Neural cell (in vitro differentiated cells): ENCODE results near the gene OTUB1. TPM values are rescaled to one million over a fixed set of nuclear protein-coding genes. Genes with fewer than 3 reads are reported as not detected.

Experiments
- H2AFZ ChIP-seq: fragments of 200-600, 300-800 bp; sonication (generic), shearing (Covaris generic); 2 replicates; pipeline ENCODE4 v1.6.0; 2014; ENCODE audit warnings: low read depth, mild to moderate bottlenecking, antibody characterized with exemption, low read length, moderate library complexity
- H3F3A ChIP-seq: fragments of 200-600 bp; shearing (Covaris generic); 2 replicates; pipeline ENCODE4 v1.6.1; 2016; ENCODE audit warnings: mild to moderate bottlenecking, moderate library complexity, mixed read lengths, antibody characterized with exemption, low read length; ENCODE audit not compliant: insufficient read depth, poor library complexity, severe bottlenecking
- H3K27ac ChIP-seq: fragments of 200-600, 300-800 bp; sonication (generic), shearing (Covaris generic); 2 replicates; pipeline ENCODE4 v1.5.1; 2014; ENCODE audit warnings: mild to moderate bottlenecking, low read length, moderate library complexity
- H3K27me3 ChIP-seq: fragments of 300-800, 200-600 bp; sonication (generic), shearing (Covaris generic); 2 replicates; pipeline ENCODE4 v1.6.0; 2014; ENCODE audit warnings: mild to moderate bottlenecking, low read depth, low read length, moderate library complexity; ENCODE audit not compliant: insufficient read depth
- H3K36me3 ChIP-seq: fragments of 300-800, 200-600 bp; sonication (generic), shearing (Covaris generic); 2 replicates; pipeline ENCODE4 v1.5.1; 2014; ENCODE audit warnings: mild to moderate bottlenecking, antibody characterized with exemption, low read length, moderate library complexity; ENCODE audit not compliant: insufficient read depth
- H3K4me2 ChIP-seq: fragments of 300-800, 200-600 bp; sonication (generic), shearing (Covaris generic); 2 replicates; pipeline ENCODE4 v1.6.0; 2014; ENCODE audit warnings: mild to moderate bottlenecking, low read length
- H3K4me3 ChIP-seq: fragments of 300-800, 200-600 bp; sonication (generic), shearing (Covaris generic); 2 replicates; pipeline ENCODE4 v1.5.1; 2014; ENCODE audit warnings: mild to moderate bottlenecking, low read length, moderate library complexity
- H3K79me2 ChIP-seq: fragments of 200-600 bp; shearing (Covaris generic); replicated peaks from 2 replicates; pipeline ENCODE4 v1.6.0; 2014; ENCODE audit warnings: mild to moderate bottlenecking, low read length, moderate library complexity; ENCODE audit not compliant: insufficient read depth
- H3K9ac ChIP-seq: fragments of 300-800, 200-600 bp; sonication (generic), shearing (Covaris generic); 2 replicates; pipeline ENCODE4 v1.6.1; 2016; ENCODE audit warnings: mild to moderate bottlenecking, low read length, mixed read lengths
- H3K9me2 ChIP-seq: fragments of 200-600 bp; shearing (Covaris generic); 2 replicates; pipeline ENCODE4 v1.6.1; 2016; ENCODE audit warnings: mild to moderate bottlenecking, low read length, mixed read lengths; ENCODE audit not compliant: insufficient read depth
- H3K9me3 ChIP-seq: fragments of 200-600, 300-800 bp; sonication (generic), shearing (Covaris generic); 2 replicates; pipeline ENCODE4 v1.6.1; 2016; ENCODE audit warnings: mild to moderate bottlenecking, mixed run types, low read length, moderate library complexity, mixed read lengths
- H4K20me1 ChIP-seq: fragments of 200-600 bp; shearing (Covaris generic); 2 replicates; pipeline ENCODE4 v1.6.1; 2016; ENCODE audit warnings: mild to moderate bottlenecking, mixed run types; ENCODE audit not compliant: insufficient read depth
- EP300 ChIP-seq: fragments of 450-650 bp; conservative IDR thresholded peaks from 2 replicates; pipeline ENCODE4 v1.6.1; 2014; ENCODE audit warnings: antibody characterized with exemption, mild to moderate bottlenecking, moderate library complexity; ENCODE audit not compliant: poor library complexity, severe bottlenecking
- EZH2 ChIP-seq: fragments of 200-600, 300-800 bp; shearing (Covaris generic), sonication (generic); IDR thresholded peaks from 2 replicates; pipeline ENCODE4 v1.6.1; 2014; ENCODE audit warnings: antibody characterized with exemption, low read length, borderline replicate concordance, mild to moderate bottlenecking; ENCODE audit not compliant: insufficient read depth, poor library complexity, severe bottlenecking
- MXI1 ChIP-seq: fragments of 450-650 bp; conservative IDR thresholded peaks from 2 replicates; pipeline ENCODE4 v1.6.1; 2014; ENCODE audit warnings: antibody characterized with exemption, mild to moderate bottlenecking; ENCODE audit not compliant: poor library complexity, severe bottlenecking
- POLR2AphosphoS5 ChIP-seq: IDR thresholded peaks from 2 replicates; pipeline ENCODE4 v1.6.1; 2012
- RAD21 ChIP-seq: fragments of 450-650 bp; conservative IDR thresholded peaks from 2 replicates; pipeline ENCODE4 v1.6.1; 2014; ENCODE audit warnings: antibody characterized with exemption, mild to moderate bottlenecking, moderate library complexity
- SMC3 ChIP-seq: fragments of 450-650 bp; conservative IDR thresholded peaks from 2 replicates; pipeline ENCODE4 v1.6.1; 2014; ENCODE audit warnings: antibody characterized with exemption, mild to moderate bottlenecking, moderate library complexity; ENCODE audit not compliant: poor library complexity
- TAF1 ChIP-seq: IDR thresholded peaks from 2 replicates; pipeline ENCODE4 v1.6.1; 2012; ENCODE audit warnings: low read depth
- polyA plus RNA-seq: library from polyadenylated mRNA; depleted of rRNA; stranded (reverse); fragments of >200 nt; gene quantifications from 2 replicates; pipeline ENCODE4 v1.2.3, GENCODE V29; 2014
- TF ChIP-seq, protein P1 (sequence below): fragments of 450-650 bp; IDR thresholded peaks from 2 replicates; pipeline ENCODE4 v1.5.1; 2014; ENCODE audit warnings: antibody characterized with exemption, mild to moderate bottlenecking, moderate library complexity; ENCODE audit not compliant: poor library complexity, severe bottlenecking
- TF ChIP-seq, protein P2 (sequence below): IDR thresholded peaks from 2 replicates; pipeline ENCODE4 v1.6.1; 2012; ENCODE audit warnings: borderline replicate concordance

Gene OTUB1
- polyA plus RNA-seq, 1 donor from 2014 or later = 103 TPM

GRCh38 chr11:64032050-64032449 lies 45.8 kb downstream of the OTUB1 start:
- Histone ChIP-seq H3K27me3 (no peaks in the 10 kb centered on the region), H3K36me3 (no peaks in the 10 kb centered on the region), H4K20me1 (no peaks in the 10 kb centered on the region), H3K79me2 (no peaks in the 10 kb centered on the region), H3K27ac (no peak overlapping the region), H3K4me3 (no peak overlapping the region), H3K9me3 (no peaks in the 10 kb centered on the region), H3K9ac (no peak overlapping the region), H3K4me2 (no peak overlapping the region), H3F3A (no peaks in the 10 kb centered on the region), H2AFZ (no peak overlapping the region), H3K9me2 (no peaks in the 10 kb centered on the region)
- TF ChIP-seq SMC3 (no peak), RAD21 (no peak), EZH2 (no peak), MXI1 (no peak), TAF1 (no peak)
- TF ChIP-seq, protein P1, sequence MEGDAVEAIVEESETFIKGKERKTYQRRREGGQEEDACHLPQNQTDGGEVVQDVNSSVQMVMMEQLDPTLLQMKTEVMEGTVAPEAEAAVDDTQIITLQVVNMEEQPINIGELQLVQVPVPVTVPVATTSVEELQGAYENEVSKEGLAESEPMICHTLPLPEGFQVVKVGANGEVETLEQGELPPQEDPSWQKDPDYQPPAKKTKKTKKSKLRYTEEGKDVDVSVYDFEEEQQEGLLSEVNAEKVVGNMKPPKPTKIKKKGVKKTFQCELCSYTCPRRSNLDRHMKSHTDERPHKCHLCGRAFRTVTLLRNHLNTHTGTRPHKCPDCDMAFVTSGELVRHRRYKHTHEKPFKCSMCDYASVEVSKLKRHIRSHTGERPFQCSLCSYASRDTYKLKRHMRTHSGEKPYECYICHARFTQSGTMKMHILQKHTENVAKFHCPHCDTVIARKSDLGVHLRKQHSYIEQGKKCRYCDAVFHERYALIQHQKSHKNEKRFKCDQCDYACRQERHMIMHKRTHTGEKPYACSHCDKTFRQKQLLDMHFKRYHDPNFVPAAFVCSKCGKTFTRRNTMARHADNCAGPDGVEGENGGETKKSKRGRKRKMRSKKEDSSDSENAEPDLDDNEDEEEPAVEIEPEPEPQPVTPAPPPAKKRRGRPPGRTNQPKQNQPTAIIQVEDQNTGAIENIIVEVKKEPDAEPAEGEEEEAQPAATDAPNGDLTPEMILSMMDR = no peak
- TF ChIP-seq, protein P2, sequence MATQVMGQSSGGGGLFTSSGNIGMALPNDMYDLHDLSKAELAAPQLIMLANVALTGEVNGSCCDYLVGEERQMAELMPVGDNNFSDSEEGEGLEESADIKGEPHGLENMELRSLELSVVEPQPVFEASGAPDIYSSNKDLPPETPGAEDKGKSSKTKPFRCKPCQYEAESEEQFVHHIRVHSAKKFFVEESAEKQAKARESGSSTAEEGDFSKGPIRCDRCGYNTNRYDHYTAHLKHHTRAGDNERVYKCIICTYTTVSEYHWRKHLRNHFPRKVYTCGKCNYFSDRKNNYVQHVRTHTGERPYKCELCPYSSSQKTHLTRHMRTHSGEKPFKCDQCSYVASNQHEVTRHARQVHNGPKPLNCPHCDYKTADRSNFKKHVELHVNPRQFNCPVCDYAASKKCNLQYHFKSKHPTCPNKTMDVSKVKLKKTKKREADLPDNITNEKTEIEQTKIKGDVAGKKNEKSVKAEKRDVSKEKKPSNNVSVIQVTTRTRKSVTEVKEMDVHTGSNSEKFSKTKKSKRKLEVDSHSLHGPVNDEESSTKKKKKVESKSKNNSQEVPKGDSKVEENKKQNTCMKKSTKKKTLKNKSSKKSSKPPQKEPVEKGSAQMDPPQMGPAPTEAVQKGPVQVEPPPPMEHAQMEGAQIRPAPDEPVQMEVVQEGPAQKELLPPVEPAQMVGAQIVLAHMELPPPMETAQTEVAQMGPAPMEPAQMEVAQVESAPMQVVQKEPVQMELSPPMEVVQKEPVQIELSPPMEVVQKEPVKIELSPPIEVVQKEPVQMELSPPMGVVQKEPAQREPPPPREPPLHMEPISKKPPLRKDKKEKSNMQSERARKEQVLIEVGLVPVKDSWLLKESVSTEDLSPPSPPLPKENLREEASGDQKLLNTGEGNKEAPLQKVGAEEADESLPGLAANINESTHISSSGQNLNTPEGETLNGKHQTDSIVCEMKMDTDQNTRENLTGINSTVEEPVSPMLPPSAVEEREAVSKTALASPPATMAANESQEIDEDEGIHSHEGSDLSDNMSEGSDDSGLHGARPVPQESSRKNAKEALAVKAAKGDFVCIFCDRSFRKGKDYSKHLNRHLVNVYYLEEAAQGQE = no peak

DNA sequence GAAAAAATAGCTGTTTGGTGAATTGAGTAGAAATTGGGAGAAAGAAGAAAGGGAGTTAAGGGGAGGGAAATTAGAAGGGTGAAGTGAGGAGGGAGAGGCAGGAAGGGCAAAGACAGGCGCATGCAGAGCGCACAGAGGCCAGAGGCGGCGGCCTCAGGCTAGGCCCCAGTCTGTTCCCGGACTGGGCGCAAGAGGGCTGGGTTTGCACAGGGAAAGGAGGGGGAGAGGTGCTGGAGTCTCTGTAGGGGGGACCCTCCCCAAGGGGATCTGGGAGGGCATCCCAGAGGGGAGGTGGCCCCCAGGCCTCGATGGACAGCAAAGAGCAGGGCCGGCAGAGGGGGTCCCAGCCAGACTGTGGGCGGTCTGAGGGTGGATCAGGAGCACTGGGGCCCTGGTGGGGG lies 48.2 kb downstream of the OTUB1 start:
- H3K4me2 ChIP-seq = no peak overlapping the region
- peak overlapping the region; percentile 12 for H3K9ac ChIP-seq
- H2AFZ ChIP-seq = no peak overlapping the region
- no peaks in the 10 kb centered on the region for H3K36me3 ChIP-seq
- no peaks in the 10 kb centered on the region for H3F3A ChIP-seq
- TF ChIP-seq TAF1 (no peak), POLR2AphosphoS5 (no peak), SMC3 (no peak)
- H4K20me1 ChIP-seq = no peaks in the 10 kb centered on the region
- no peaks in the 10 kb centered on the region for H3K27me3 ChIP-seq
- no peaks in the 10 kb centered on the region for H3K9me3 ChIP-seq
- no peaks in the 10 kb centered on the region for H3K79me2 ChIP-seq
- H3K4me3 ChIP-seq = peak overlapping the region; percentile 68
- no peaks in the 10 kb centered on the region for H3K9me2 ChIP-seq
- H3K27ac ChIP-seq = no peak overlapping the region

DNA sequence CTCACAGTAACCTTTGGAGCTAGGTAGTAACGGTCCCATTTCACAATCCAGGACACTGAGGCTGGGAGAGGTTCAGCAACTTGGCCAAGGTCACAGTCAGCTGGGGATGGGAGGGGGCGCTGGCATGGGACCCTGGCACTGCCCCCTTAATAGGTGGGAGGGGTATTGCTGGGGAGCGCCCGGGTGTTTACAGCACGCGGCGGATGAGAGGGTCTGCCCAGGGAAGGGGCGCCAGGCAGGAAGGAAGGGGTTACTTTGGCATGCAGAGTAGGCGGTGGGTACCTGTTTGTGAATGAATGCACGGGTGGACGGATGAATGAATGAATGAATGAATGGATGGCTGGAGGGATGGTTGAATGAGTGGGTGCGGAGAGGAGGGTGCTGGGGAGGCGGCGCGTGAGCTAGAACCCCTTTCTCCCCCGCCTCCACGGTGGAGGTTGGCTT lies 48.9 kb downstream of the OTUB1 start:
- Histone ChIP-seq H3K4me3 (peak overlapping the region; percentile 68), H2AFZ (no peak overlapping the region), H3K9me2 (no peaks in the 10 kb centered on the region), H3K4me2 (peak overlapping the region; percentile 68), H3F3A (no peaks in the 10 kb centered on the region), H3K9me3 (no peaks in the 10 kb centered on the region), H3K27me3 (no peaks in the 10 kb centered on the region), H3K9ac (peak overlapping the region; percentile 63), H3K27ac (peak overlapping the region; percentile 24), H3K36me3 (no peaks in the 10 kb centered on the region), H4K20me1 (no peaks in the 10 kb centered on the region), H3K79me2 (no peaks in the 10 kb centered on the region)
- no peak for TF ChIP-seq RAD21
- TF ChIP-seq SMC3 = no peak
- no peak for TF ChIP-seq EP300
- TF ChIP-seq, protein P2 = no peak
- no peak for TF ChIP-seq POLR2AphosphoS5
- TF ChIP-seq TAF1 = no peak
- no peak for TF ChIP-seq EZH2
- TF ChIP-seq, protein P1 = no peak
- no peak for TF ChIP-seq MXI1
